Stomach (tissue), 4 donors: ENCODE data around the gene EPB41L4B.

Experiments used
- CTCF ChIP-seq, 7 experiments: fragments of 450-650 bp in 4 of 7; fragments of 200-600 bp in 3 of 7; sonication (generic) in 3 of 7; IDR thresholded peaks; one replicate each; pipeline ENCODE4 v1.5.1; 2016 to 2019; ENCODE audit warnings: antibody characterized with exemption in 7 of 7, control low read depth in 2 of 7, mild to moderate bottlenecking in 1 of 7
- POLR2AphosphoS5 ChIP-seq, 3 donors: sonication (generic); formaldehyde crosslinking; IDR thresholded peaks; one replicate each; pipeline ENCODE4 v1.6.1; 2016; ENCODE audit warnings: antibody characterized with exemption in 3 of 3

GRCh38 chr9:109254317-109254716 lies 66.5 kb downstream of the EPB41L4B start:
- TF ChIP-seq POLR2AphosphoS5 (IDR thresholded peaks at IDR 0.05) (no peak), CTCF (IDR thresholded peaks at IDR 0.05) (no peak)
